Activated T-cell treated with anti-CD3 and anti-CD28 coated beads for 4 hours (primary cell): ENCODE data around the gene DIP2B.
"Not testable (repeated sequence)": the region's sequence is repeated elsewhere in the genome, so short reads cannot be mapped to it uniquely, and the experiment has no call there.

Experiments used
- DNase-seq: peaks from one replicate; pipeline ENCODE4 v3.0.0-alpha.2; 2020

The DIP2B gene

DNA sequence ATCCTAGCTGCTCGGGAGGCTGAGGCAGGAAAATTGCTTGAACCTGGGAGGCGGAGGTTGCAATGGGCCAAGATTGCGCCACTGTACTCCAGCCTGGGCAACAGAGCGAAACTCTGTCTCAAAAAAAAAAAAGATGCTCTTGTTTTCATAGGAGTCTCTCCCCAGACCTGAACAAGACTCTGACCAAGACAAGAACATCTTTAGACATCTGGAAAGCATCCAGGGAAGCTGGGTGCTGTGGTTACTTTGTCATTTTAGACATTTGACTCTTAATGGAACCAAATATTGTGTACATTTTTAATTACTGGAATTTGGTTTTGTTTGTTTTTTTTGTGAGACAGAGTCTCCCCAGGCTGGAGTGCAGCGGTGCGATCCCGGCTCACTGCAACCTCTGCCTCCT lies 238.0 kb downstream of the DIP2B start:
- no peak for DNase-seq

DNA sequence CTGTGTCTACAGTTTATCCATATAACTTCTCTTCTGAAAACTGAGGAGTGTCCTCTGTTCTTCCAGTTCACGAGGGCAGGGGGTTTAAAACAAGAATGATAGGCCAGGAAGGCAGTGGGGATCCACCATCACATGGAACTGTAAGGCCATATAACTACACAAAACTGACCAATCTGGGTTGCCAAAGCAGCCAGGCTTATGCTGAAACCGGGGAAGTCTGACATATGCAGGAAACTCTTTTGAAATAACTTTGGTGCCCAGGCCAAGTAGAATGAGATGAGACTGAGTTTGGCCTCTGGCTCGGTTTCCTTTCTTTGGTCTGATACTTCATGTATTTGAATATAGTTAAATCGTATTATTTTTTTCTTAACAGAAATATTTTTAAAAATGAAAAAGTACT lies 241.1 kb downstream of the DIP2B start:
- DNase-seq, result no peak

DNA sequence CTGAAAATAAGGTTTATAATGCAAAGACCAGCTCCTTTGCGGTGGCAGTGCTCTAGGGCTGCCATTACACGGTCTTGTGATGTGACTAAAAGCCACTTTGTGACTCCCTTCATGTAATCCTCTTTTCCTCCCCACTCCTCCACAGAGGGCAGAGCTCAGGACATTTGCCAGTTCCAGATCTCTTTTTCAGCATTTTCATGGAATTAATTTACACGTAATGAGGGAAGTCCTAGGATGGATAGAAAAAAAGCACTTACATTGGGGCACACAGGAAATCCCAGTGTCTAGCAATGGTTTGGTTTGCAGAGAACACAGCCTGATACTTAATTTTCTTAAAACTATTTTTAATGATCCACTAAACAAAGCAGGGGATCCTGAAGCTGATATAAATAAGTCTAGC lies 241.6 kb downstream of the DIP2B start:
- DNase-seq, result no peak

DNA sequence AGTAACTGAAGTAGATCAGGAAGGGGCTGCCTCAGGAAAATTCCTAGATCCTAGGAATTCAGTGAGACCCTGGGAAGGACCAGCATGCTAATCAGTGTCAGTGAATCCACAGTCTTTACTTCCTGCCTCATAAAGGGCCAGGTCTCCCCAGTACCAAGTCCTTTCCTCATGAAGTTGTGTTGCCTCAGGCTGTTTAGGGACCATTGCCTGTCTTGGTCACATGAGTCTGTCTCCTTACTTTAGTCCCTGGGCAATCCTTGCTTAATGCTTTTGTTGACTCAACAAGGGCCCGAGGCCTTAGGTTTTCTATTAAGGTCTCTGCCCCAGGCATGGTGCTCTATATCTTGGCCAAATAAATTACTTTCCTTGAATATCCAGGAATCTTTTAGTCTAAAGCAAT lies 243.0 kb downstream of the DIP2B start:
- no peak for DNase-seq

DNA sequence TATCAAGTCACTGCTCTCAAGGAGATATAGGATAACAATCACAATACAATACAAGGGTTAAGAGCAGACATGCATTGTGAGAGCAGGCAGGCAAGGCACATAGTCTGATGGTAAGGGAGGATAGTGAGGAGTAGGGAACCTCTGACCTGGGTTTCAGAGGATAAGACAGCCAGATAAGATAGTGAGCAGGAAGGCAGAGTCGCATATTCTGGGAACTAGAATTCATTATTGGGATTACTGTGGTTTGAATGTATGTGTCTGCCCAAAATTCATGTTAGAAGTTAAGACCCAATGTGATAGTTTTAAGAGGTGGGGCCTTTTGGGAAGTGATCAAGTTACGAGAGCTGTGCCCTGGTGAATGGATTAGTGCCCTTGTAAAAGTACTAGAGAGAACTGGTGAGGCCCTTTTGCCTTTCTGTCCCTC lies 244.7 kb downstream of the DIP2B start:
- DNase-seq, result no peak

DNA sequence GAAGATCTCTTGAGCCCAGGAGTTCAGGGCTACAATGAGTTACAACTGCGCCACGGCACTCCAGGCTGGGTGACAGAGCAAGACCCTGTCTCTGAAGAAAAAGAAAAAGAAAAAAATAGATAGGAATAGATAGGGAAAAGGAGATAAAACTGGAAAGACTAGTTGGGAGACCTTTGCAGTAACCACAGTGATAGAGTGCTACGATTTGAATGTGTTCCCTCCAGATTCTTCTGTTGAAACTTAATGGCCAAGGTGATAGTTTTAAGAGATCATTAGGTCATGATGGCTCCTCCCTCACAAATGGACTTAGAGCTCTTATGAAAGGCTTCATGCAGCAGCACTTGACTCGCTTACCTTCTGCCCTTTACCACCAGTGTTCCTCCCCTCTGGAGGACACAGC lies 245.6 kb downstream of the DIP2B start:
- DNase-seq, result no peak

DNA sequence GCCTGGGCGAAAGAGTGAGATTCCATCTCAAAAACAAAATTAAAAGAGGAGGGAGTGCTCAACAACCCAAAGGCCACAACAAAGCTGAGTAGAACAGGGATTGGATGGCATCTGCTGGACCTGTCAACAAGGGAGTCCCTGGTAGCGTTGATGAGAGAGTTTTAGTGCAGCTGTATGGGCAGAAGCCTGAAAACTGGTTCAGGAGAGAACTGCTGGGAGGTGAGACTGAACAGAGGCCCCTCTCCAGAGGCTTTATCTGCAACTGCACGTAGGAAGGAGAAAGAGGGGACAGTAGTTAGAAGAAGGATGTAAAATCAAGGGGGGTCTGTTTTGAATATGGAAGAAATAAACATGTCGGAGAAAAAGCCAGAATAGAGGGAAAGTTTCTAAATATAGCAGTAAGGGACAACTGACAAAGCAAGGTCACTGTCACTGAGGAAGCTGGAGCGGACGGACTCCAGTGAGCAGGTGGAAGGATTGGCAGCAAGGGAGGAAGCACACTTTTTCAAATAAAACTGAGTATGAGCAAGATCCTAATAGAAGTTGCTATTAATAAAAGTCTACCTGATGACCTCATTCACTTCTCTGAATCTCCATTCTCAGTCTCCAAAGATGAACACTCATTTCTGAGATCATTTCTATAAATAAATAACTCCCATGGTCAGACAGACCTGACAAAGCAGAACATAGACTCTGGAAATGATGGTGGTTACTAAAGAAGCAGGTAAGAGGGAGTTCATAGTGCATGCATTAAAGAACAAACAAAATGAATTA lies 247.3 kb downstream of the DIP2B start:
- no peak for DNase-seq

DNA sequence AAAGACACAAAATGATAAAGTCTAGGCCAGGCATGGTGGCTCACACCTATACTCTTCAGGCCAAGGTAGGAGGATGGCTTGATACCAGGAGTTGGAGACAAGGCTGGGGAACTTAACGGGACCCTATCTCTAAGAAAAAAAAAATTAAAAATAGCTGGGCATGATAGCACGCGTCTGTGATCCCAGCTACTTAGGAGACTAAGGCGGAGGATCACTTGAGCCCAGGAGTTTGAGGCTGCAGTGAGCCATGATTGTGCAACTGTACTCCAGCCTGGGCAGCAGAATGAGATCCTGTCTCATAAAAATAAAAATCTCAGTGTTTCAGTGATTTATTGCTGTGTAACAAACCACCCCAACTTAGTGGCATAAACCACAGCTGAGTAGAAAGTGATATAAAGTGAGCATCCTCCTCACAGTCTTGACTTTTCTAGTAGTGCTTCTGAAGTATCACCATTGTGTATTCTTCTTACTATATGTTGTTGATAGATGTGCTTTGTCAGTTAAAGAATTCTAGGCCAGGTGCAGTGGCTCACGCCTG lies 248.5 kb downstream of the DIP2B start:
- no peak for DNase-seq

DNA sequence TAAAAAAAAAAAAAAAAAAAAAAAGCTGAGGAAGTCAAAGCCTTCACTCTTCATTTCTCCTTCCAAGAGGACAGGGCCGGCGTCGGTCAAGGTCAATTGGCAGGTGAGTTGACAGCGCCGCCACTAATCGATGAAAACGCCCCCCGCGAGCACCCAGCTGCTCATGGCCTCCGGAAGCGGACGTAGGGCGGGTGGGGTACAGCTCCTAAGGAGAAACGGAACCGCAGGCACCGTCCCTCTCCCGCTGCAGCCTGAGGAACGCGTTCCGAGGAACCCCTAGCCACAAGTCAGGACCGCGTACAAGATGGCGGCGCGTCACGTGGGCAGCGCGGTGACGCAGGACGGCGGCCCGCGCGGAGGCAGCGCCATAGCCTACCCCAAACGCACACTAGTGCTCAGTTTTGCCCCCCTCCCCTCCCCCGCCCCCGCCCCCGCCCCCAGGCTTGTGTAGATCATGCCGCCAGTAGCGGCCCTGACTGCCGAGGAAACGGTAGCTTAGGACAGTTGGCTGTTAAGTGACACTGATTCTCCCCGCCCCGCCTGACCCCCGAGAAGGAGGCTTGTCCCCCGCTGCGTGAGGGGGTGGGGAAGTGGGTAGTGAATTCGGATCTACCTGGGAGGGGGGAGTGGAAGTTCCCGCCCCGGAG lies 259.0 kb downstream of the DIP2B start, which contains the start of gene ATF1:
TSS of gene ATF1 (plus strand) at position 463 of the 647 bp plus-strand sequence. CDS start 16,045 bp downstream, outside the sequence.
- DNase-seq, result peak; percentile 83

DNA sequence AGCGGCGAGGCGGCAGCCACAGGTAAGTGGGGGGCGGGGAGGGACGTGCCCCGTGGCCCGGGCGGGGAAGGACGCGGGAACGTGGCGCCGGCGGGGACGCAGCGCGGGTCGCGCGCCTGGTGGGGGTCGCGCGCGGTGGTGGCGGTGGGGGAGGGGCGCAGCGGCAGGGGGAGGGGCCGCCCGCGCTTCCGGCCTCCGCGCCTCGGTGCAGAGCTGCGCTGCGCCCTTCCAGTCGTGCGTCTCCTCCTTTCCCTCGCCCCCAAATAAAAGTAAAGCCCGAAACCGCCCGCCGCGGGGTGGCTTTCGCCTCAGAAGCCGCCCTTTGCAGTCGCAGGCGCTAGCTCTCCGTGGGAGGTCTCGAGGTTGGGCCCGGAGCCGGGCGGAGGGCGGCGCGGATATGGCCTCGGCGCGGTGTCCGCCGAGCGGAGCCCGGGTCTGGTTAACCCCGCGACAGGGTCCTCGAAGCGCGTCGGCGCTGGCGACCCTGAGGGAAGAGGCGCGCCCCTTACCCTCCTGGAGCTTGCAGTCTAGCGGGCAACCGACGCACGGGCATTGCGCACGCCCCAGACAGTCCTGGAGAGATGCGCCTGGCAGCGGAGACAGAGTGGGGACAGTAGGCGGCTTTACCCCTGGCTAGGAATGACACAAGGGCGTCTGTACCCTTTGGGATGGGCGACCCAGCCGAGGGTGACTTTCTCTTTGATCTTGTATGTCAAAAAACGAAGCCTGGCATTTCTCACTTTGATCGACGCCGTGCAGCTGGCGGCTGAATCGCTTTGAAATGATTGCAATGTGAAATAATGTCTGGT lies 259.7 kb downstream of the DIP2B start:
- DNase-seq, result no peak

DNA sequence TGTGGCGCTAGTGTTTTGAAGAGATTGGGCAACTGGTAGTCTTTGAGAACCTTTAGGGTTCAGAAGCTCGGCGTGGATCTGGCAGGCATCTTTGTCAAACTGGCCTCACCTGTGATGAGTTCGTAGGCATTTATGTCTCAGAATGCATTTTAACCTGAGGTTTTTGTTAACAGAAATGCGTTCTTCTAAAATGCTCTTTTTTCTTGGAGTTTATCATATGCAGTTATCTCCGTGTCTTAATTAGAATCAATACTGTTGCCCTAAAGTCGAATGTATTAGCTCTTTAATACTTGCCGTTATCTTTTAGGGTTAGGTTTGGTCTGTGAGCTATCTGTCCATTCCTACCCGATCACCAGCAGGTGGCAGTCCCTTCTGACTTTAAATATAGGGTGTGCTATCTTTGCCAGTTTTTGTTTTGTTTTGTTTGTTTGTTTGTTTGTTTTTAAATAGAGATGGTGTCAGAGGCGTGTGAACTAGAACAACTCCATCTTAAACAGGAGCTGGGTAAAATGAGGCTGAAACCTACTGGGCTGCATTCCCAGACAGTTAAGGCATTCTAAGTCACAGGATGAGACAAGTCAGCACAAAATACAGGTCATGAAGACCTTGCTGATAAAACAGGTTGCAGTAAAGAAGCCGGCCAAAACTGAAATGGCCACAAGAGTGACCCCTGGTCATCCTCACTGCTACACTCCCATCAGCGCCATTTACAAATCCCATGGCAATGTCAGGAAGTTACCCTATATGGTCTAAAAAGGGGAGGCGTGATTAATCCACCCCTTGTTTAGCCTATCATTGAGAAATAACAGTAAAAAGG lies 260.5 kb downstream of the DIP2B start:
- peak; percentile 27 for DNase-seq

DNA sequence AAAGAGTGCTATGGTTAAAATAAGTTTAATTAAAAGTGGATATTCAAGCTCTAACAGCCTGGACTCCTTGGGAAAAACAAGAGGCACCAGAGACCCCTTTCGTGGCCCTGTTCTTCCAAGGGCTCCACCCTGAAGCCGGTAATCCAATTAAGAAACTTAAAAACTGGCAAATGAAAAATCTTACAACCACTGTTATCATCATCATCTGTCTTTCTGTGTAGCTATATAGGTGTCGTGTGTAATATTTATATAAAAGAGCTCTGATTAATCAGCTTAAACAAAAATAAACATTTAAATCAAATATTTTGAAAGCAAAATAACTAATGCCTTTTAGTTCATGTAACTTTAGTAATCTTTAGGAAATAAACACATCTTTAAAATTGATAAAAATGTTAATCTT lies 263.6 kb downstream of the DIP2B start:
- DNase-seq, result no peak

DNA sequence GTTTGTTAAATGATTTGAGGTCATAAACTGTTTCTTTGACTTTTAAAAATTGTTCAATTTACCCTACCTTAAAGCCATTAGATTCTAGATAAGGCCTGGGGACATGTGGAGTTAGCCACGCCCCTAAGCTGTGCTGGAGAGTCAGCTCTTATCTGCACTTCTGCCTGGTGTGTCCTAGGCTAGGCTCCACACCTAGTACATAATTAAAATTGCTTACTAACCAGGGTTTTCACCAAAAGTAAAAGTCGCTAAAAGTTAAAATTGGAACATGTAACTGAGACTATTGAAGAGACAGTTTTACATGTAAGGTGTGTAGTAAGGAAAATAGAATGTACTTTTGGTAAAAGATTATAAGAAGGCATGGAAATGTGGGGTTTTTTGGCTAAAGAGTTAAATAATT lies 264.0 kb downstream of the DIP2B start:
- DNase-seq, result not testable (repeated sequence)

DNA sequence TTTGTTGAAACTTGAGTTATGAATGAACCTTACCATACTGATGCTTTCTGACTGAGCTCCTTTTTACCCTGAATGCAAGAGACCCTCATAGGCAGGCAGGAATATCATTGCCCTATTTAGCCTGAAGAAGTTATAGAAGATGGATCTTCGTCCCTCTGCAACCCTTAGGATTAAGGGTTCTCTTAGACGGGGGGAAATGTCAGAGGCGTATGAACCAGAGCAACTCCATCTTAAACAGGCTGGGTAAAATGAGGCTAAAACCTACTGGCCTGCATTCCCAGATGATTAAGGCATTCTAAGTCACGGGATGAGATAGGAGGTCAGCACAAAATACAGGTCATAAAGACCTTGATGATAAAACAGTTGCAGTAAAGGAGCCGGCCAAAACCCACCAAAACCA lies 266.6 kb downstream of the DIP2B start:
- no peak for DNase-seq

DNA sequence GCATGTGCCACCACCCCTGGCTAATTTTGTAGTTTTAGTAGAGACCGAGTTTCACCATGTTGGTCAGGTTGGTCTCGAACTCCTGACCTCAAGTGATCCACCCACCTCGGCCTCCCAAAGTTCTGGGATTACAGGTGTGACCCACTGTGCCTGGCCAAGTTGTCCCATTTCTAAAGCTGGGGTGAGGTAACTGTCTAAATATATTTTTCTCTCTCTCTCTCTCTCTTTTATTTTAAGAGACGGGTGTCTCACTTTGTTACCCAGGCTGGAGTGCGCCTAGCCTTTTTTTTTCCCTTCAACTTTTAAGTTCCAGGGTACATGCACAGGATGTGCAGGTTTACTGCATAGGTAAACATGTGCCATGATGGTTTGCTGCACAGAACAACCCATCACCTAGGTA lies 267.7 kb downstream of the DIP2B start:
- DNase-seq, result no peak

DNA sequence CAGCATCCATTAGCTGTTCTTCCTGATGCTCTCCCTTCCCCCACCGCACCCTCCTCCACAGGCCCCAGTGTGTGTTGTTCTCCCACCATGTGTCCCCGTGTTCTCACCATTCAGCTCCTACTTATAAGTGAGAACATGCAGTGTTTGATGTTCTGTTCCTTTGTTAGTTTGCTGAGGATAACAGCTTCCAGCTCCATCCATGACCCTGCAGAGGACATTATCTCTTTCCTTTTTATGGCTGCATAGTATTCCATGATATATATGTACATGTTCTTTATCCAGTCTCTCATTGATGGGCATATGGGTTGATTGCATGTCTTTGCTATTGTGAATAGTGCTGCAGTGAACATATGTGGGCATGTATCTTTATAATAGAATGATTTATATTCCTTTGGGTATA lies 268.1 kb downstream of the DIP2B start:
- no peak for DNase-seq

DNA sequence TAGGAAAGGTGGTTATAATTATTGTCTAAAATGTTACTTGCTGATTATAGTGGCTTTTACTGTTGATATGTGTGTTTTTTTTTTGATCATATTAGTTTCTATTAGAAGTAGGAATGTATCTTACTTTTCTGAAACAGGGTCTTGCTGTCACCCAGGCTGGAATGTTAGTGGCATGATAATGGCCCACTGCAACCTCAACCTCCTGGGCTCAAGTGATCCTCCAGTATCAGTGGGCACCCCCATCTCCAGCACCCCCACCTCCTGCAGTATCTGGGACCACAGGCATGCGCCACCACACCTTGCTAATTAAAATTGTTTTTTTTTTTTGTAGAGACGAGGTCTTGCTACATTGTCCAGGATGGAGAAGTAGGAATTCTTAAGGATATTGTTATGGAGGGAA lies 270.5 kb downstream of the DIP2B start:
- DNase-seq, result no peak

DNA sequence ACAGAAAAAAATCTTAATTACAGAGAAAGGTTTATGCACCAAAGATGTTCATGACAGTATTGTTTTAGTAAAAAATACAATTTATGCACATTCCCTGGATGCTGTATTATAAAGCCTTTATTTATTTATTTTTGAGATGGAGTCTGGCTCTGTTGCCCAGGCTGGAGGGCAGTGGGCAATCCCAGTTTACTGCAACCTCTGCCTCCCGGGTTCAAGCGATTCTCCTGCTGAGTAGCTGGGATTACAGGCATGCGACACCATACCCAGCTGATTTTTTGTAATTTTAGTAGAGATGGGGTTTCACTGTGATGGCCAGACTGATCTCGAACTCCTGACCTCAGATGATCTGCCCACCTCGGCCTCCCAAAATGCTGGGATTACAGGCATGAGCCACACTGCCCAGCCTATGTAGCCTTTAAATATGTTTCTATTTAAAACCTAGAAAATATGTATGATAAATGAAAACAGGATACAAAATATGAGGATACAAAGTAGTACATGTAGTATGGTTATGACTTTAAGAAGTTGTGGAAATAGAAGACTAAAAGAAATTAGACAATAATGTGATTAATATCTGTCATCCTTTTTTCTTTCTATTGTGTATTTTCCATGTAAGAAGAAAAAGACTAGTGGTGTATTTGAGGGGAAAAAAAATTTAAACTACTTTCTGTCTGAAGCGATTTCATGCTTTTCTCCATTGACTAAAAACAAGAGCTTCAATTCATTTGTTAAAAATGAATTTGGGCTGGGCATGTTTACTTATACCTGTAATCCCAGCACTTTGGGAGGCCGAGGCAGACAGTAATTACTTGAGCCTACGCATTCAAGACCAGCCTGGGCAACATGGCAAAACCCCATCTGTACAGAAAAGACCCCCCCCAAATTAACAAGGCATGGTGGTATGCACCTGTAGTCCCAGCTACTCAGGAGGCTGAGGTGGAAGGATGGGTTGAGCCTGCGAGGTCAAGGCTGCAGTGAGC lies 272.3 kb downstream of the DIP2B start:
- DNase-seq, result no peak

DNA sequence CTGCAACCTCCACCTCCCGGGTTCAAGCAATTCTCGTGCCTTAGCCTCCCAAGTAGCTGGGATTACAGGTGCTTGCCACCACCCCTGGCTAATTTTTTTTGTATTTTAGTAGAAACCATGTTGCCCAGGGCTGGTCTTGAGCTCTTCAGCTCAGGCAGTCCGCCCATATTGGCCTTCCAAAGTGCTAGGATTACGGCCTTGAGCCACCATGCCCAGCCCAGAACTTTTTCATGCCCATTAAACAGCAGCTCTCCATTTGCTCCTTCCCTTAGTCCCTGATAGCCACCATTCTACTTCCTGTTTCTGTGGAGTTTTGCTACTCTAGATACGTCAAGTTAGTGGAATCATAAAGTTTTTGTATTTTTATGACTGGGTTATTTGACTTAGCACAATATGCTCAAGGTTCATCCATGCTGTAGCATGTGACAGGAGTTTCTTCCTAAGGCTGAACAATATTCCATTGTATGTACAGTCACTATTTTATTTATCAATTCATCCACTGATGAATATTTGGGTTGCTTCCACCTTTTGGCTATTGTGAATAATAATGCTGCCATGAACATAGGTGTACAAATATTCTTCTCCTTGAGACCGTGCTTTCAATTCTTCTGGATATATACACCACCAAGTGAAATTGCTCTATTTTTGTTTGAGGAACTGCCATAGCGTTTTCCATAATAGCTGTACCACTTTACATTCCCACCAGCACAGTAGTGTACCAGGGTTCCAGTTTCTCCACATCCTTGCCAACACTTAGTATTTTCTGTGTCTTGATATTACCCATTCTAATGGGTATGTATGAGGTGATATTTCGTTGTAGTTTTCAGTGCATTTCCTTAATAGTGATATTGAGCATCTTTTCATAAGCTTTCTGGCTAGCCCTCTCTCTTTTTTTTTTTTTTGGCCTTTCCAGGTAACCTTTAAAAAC lies 274.1 kb downstream of the DIP2B start:
- DNase-seq, result no peak

DNA sequence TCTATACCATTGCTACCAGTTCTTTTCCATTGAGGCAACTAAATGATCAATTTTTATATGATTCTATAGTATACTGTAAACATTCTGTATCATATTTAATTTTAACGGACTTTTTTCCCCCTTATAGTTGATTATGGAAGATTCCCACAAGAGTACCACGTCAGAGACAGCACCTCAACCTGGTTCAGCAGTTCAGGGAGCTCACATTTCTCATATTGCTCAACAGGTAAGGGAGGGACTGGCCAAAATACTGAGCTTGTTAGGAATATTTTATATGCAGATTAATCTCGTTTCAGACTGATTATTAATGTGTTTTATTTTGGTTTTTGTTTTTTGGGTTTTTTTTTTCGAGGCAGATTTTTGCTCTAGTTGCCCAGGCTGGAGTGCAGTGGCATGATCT lies 275.2 kb downstream of the DIP2B start:
- DNase-seq, result no peak
